NT2/D1 (cell line): Measurements from ENCODE around the gene BOC.

Experiments
- SUZ12 ChIP-seq: IDR thresholded peaks from 2 replicates; pipeline ENCODE4 v1.6.1; 2011; ENCODE audit not compliant: insufficient read length, insufficient read depth; ENCODE audit errors: extremely low read depth
- ZNF274 ChIP-seq: IDR thresholded peaks from 2 replicates; pipeline ENCODE4 v1.6.1; 2011; ENCODE audit warnings: mild to moderate bottlenecking, low read depth, low read length

DNA sequence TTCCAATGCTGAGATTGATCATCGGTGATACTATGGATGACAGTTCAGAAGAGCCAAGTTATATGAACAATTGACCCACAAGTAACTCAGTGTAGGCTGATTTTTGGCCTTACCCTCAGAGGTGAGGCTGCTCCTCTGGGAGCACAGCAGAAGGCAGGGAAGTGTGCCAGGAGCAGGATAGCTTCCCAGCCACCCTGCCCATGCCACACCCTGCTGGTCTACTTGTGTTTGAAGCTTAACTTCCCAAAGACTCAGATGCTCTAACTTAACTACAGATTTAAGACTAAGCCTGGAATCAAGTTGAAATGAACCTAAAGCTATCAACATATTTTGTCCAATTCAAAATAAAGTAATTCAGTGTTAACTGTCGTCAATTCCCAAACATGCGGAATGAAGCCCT lies 77.5 kb downstream of the BOC start:
- TF ChIP-seq ZNF274 = no peak
- TF ChIP-seq SUZ12 = no peak
